Stimulated activated CD8-positive, alpha-beta memory T cell treated with anti-CD3 and anti-CD28 coated beads, Interleukin-15, amount 100 ng/mL, for 24 hours (primary cell): Measurements from ENCODE around the gene KLK2.

Source experiments
- DNase-seq: peaks from one replicate; pipeline ENCODE4 v3.0.0-alpha.2; 2020; ENCODE audit warnings: low read depth

Gene KLK2

DNA sequence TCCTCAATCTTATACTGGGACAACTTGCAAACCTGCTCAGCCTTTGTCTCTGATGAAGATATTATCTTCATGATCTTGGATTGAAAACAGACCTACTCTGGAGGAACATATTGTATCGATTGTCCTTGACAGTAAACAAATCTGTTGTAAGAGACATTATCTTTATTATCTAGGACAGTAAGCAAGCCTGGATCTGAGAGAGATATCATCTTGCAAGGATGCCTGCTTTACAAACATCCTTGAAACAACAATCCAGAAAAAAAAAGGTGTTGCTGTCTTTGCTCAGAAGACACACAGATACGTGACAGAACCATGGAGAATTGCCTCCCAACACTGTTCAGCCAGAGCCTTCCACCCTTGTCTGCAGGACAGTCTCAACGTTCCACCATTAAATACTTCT, 22.5 kb upstream of the KLK2 start:
- no peak for DNase-seq

DNA sequence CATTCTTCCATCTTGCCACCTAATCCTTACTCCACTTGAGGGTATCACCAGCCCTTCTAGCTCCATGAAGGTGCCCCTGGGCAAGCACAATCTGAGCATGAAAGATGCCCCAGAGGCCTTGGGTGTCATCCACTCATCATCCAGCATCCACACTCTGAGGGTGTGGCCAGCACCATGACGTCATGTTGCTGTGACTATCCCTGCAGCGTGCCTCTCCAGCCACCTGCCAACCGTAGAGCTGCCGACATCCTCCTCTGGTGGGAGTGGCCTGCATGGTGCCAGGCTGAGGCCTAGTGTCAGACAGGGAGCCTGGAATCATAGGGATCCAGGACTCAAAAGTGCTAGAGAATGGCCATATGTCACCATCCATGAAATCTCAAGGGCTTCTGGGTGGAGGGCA, 21.6 kb upstream of the KLK2 start:
- no peak for DNase-seq

DNA sequence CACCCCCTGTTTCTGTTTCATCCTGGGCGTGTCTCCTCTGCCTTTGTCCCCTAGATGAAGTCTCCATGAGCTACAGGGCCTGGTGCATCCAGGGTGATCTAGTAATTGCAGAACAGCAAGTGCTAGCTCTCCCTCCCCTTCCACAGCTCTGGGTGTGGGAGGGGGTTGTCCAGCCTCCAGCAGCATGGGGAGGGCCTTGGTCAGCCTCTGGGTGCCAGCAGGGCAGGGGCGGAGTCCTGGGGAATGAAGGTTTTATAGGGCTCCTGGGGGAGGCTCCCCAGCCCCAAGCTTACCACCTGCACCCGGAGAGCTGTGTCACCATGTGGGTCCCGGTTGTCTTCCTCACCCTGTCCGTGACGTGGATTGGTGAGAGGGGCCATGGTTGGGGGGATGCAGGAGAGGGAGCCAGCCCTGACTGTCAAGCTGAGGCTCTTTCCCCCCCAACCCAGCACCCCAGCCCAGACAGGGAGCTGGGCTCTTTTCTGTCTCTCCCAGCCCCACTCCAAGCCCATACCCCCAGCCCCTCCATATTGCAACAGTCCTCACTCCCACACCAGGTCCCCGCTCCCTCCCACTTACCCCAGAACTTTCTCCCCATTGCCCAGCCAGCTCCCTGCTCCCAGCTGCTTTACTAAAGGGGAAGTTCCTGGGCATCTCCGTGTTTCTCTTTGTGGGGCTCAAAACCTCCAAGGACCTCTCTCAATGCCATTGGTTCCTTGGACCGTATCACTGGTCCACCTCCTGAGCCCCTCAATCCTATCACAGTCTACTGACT, 18.4 kb upstream of the KLK2 start, which contains the start of gene KLK3:
Gene KLK3 (plus strand): TSS at position 280 of the 775 bp plus-strand sequence. CDS start 41 bp downstream, at position 321.
- no peak for DNase-seq

DNA sequence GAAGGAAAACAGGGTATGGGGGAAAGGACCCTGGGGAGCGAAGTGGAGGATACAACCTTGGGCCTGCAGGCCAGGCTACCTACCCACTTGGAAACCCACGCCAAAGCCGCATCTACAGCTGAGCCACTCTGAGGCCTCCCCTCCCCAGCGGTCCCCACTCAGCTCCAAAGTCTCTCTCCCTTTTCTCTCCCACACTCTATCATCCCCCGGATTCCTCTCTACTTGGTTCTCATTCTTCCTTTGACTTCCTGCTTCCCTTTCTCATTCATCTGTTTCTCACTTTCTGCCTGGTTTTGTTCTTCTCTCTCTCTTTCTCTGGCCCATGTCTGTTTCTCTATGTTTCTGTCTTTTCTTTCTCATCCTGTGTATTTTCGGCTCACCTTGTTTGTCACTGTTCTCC, 15.9 kb upstream of the KLK2 start:
- no peak for DNase-seq

DNA sequence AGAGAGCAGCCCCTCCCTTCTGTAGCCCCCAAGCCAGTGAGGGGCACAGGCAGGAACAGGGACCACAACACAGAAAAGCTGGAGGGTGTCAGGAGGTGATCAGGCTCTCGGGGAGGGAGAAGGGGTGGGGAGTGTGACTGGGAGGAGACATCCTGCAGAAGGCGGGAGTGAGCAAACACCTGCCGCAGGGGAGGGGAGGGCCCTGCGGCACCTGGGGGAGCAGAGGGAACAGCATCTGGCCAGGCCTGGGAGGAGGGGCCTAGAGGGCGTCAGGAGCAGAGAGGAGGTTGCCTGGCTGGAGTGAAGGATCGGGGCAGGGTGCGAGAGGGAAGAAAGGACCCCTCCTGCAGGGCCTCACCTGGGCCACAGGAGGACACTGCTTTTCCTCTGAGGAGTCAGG, 14.4 kb upstream of the KLK2 start:
- no peak for DNase-seq

DNA sequence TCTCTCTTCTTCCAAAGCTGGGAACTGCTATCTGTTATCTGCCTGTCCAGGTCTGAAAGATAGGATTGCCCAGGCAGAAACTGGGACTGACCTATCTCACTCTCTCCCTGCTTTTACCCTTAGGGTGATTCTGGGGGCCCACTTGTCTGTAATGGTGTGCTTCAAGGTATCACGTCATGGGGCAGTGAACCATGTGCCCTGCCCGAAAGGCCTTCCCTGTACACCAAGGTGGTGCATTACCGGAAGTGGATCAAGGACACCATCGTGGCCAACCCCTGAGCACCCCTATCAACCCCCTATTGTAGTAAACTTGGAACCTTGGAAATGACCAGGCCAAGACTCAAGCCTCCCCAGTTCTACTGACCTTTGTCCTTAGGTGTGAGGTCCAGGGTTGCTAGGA, 13.4 kb upstream of the KLK2 start:
- no peak for DNase-seq

DNA sequence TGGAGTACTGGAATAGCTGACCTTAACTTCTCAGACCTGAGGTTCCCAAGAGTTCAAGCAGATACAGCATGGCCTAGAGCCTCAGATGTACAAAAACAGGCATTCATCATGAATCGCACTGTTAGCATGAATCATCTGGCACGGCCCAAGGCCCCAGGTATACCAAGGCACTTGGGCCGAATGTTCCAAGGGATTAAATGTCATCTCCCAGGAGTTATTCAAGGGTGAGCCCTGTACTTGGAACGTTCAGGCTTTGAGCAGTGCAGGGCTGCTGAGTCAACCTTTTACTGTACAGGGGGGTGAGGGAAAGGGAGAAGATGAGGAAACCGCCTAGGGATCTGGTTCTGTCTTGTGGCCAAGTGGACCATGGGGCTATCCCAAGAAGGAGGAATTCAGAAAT, 12.2 kb upstream of the KLK2 start:
- DNase-seq, result no peak

DNA sequence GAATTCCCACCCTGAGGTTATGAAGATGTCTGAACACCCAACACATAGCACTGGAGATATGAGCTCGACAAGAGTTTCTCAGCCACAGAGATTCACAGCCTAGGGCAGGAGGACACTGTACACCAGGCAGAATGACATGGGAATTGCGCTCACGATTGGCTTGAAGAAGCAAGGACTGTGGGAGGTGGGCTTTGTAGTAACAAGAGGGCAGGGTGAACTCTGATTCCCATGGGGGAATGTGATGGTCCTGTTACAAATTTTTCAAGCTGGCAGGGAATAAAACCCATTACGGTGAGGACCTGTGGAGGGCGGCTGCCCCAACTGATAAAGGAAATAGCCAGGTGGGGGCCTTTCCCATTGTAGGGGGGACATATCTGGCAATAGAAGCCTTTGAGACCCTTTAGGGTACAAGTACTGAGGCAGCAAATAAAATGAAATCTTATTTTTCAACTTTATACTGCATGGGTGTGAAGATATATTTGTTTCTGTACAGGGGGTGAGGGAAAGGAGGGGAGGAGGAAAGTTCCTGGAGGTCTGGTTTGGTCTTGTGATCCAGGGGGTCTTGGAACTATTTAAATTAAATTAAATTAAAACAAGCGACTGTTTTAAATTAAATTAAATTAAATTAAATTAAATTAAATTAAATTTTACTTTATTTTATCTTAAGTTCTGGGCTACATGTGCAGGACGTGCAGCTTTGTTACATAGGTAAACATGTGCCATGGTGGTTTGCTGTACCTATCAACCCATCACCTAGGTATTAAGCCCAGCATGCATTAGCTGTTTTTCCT, 11.5 kb upstream of the KLK2 start:
- DNase-seq, result no peak

DNA sequence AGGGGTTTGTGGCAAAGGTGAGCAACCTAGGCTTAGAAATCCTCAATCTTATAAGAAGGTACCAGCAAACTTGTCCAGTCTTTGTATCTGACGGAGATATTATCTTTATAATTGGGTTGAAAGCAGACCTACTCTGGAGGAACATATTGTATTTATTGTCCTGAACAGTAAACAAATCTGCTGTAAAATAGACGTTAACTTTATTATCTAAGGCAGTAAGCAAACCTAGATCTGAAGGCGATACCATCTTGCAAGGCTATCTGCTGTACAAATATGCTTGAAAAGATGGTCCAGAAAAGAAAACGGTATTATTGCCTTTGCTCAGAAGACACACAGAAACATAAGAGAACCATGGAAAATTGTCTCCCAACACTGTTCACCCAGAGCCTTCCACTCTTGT, 3.8 kb upstream of the KLK2 start:
- DNase-seq, result no peak

DNA sequence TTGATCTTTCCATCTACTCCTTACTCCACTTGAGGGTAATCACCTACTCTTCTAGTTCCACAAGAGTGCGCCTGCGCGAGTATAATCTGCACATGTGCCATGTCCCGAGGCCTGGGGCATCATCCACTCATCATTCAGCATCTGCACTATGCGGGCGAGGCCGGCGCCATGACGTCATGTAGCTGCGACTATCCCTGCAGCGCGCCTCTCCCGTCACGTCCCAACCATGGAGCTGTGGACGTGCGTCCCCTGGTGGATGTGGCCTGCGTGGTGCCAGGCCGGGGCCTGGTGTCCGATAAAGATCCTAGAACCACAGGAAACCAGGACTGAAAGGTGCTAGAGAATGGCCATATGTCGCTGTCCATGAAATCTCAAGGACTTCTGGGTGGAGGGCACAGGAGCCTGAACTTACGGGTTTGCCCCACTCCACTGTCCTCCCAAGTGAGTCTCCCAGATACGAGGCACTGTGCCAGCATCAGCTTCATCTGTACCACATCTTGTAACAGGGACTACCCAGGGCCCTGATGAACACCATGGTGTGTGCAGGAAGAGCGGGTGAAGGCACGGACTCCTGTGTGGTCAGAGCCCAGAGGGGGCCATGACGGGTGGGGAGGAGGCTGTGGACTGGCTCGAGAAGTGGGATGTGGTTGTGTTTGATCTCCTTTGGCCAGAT, 2.7 kb upstream of the KLK2 start:
- DNase-seq, result no peak

DNA sequence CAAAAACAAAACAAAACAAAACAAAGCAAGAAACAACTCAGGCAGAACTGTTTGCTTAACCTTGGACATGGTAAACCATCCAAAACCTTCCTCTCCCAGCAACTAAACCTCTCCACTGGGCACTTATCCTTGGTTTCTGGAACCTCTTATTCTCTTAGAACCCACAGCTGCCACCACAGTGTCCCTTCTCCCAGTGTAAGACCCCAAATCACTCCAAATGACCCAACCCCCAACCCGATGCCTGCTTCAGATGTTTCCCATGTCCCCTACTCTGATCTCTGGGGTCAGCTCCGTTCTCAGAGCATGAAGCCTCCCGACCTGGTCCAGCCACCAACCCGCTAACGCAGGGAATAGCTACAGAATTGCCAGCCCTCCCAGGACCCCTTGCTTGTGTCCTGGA, 972 bp downstream of the KLK2 start:
- no peak for DNase-seq

DNA sequence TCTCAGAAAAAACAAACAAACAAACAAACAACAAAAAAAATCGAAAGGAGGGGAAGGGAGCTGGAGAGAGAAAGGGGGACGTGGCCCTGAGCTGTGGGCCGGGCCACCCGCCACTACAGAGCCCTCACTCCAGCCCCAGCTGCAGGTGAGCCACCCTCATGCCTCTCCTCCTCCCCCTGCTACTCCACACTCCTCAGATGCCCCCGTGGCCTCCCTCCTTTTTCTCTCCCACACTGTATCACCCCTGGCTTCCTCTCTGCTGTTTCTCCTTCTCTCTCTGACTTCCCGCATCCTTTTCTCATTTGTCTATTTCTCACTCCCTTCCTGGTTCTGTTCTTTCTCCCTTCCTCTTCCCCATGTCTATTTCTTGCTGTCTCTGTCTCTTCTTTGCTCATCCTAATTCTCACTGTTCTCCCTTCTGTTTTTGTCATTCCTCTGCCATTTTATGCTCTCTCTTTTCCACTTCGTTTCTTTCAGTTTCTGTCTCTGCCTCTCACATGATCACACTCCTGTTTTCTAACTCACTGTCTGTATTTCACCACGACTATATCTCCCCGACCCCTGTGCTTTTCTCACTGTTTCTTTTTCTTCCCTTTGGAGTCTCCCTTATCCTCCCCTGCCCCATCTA, 2.7 kb downstream of the KLK2 start:
- DNase-seq, result no peak

DNA sequence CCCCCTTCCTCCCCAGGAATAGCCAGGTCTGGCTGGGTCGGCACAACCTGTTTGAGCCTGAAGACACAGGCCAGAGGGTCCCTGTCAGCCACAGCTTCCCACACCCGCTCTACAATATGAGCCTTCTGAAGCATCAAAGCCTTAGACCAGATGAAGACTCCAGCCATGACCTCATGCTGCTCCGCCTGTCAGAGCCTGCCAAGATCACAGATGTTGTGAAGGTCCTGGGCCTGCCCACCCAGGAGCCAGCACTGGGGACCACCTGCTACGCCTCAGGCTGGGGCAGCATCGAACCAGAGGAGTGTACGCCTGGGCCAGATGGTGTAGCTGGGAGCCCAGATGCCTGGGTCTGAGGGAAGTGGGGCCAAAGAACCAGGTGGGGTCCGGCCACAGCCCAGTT, 3.2 kb downstream of the KLK2 start:
- no peak for DNase-seq

DNA sequence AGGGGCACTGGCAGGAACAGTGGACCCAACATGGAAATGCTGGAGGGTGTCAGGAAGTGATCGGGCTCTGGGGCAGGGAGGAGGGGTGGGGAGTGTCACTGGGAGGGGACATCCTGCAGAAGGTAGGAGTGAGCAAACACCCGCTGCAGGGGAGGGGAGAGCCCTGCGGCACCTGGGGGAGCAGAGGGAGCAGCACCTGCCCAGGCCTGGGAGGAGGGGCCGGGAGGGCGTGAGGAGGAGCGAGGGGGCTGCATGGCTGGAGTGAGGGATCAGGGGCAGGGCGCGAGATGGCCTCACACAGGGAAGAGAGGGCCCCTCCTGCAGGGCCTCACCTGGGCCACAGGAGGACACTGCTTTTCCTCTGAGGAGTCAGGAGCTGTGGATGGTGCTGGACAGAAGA, 4.1 kb downstream of the KLK2 start:
- no peak for DNase-seq

DNA sequence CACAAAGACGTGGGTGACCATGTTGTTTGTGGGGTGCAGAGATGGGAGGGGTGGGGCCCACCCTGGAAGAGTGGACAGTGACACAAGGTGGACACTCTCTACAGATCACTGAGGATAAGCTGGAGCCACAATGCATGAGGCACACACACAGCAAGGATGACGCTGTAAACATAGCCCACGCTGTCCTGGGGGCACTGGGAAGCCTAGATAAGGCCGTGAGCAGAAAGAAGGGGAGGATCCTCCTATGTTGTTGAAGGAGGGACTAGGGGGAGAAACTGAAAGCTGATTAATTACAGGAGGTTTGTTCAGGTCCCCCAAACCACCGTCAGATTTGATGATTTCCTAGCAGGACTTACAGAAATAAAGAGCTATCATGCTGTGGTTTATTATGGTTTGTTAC, 5.6 kb downstream of the KLK2 start:
- DNase-seq, result no peak

DNA sequence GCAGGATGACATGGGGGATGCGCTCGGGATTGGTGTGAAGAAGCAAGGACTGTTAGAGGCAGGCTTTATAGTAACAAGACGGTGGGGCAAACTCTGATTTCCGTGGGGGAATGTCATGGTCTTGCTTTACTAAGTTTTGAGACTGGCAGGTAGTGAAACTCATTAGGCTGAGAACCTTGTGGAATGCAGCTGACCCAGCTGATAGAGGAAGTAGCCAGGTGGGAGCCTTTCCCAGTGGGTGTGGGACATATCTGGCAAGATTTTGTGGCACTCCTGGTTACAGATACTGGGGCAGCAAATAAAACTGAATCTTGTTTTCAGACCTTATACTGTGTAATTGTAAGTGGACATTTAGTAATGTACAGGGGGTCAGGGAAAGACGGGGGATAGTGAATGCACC, 7.0 kb downstream of the KLK2 start:
- no peak for DNase-seq

DNA sequence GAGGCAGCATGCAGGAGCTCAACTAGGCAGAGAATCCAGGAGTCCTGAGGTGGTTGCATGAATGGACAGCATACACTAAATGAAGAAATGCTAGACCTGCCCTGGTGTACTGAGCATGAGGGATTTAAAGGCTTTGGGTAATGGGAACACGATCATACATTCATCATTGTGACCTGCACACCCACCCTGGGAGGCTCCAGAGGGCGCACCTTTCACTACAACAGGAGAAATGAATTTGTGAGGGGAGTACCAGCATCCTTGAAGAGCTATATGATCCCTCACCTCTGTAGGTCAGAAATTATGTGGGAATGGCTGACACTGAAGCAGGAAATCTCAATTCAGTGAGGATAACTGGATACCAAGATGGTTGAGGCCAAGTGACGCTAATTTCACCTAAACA, 8.9 kb downstream of the KLK2 start:
- DNase-seq, result no peak

DNA sequence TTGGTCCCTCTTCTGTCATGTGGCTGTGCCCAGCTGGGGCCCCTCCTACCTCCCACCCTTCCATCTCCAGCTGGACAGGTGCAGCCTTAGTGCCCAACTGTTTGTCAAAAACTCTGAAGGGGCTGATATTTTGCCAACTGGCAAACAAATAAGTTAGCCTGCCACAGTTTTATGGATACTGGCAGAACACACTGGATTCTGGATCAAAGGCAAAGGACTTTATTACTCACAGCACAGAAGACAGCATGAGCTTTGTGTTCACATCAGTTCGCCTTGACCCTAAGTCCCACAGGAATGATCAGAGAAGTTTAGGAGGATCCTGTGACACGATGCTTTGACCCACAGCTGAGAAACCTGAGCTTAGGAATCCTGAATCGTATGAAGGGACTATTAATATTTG, 16.4 kb downstream of the KLK2 start:
- DNase-seq, result no peak

DNA sequence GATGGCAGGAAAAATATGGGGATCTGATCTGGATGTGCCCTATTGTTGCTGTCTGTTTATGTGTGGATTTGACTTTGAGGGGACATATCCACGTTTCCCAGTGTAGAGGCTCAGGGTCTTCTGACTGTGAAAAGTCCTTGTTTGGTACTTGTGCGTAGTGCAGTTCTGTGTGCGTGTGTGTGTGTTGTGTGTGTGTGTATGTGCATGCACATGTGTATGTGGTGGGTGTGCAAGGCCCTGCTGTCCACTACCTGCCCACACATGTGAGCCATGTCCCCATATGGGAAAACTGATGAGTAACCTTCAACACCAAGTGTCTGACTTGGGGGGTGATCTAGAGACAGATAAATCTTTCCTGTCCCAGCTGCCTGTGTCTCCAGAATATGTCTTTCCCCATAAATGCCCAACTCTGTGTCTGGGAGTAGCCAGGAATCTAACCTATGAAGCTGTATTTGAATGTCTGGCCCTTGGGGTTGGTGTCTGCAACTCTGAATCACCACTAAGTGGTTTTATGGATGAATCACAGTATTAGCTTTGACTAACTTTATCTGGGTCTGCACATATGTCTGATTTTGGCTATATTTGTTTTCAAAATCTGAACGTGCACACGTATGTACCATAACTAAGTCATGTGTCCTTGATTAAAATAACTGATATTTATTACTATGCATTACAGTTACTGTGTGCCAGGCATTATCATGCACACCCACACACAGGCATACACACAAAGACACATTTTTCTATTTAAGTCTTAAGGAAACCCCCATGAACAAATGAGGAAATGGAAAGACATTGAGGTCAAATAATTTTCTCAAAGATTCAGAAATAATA, 17.4 kb downstream of the KLK2 start:
- DNase-seq, result no peak

DNA sequence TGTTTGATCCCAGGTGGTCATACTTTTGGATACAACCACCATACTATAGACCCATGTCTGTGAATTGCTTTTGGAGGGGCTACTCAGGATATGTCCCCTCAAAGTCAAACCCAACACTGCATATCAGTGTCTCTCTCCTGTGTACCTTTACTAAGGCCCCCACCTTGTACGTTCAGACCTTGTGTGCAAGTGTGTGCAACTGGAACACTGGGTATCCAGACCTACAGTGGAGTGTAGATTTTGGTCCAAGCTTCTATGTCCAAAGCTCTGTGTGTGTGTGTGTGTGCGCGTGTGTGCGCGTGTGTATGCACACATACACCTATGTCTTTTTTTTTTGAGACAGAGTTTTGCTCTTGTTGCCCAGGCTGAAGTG, 18.0 kb downstream of the KLK2 start:
- DNase-seq, result no peak

DNA sequence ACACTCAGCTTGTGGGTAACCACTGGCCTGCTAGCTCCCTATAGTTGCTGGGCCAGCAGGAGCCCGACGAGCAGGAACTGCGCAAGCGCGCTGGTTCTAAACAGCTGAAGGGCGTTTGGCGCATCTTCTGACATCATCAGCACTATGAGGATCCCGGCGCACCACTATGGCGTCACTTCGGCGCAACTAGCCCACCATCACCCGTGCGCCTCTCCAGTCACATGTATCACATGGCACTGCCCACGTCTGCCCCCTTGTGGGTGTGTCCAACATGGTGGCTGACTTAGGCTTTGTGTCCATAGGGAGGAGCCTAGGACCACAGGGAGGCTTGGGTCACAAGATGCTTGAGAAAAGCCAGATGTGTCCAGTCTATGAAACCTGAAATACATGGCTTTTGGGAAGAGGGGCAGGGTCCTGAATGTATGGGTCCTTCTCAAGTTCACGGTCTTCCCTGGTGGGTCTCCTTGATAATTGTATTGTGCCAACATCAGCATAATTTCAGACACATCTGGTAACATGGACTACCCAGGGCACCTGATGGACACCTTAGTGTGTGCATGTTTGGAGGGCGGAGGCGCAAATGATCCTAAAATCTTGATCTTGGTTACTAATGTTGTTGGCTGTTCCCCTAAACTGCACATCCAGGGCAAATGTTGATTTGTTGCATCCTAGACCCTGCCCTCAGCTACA, 20.0 kb downstream of the KLK2 start:
- DNase-seq, result no peak
